ENCODE results near the gene LMBR1L. TPM values are rescaled to one million over a fixed set of nuclear protein-coding genes. Genes with fewer than 3 reads are reported as not detected.

LMBR1L gene
- total and polyA plus RNA-seq, 2 of the 8 experiments (the other 6 are each of a cell fraction or from before 2014, with no cell fraction given) = 36.6 to 49.6 TPM

GRCh38 chr12:49088150-49088931, 22.3 kb downstream of the LMBR1L start (continued):
- TF ChIP-seq CHD7 (IDR thresholded peaks at IDR 0.05; ENCODE audit: insufficient replicate concordance, low read length) = no peak
- no peak for TF ChIP-seq RNF2 (IDR thresholded peaks at IDR 0.05; ENCODE audit: borderline replicate concordance, low read depth, low read length, missing control alignments, poor library complexity, severe bottlenecking)
- TF ChIP-seq CREB1 (IDR thresholded peaks at IDR 0.05) = peak; percentile 43; the same call in 1 of the 2 replicates
- TF ChIP-seq JUND (IDR thresholded peaks at IDR 0.05; ENCODE audit: low read length) = 0 out of 2 replicates have a peak, but pooled peaks have one; percentile 18
- TF ChIP-seq TBP (IDR thresholded peaks at IDR 0.05; ENCODE audit: low read depth, low read length) = 0 out of 2 replicates have a peak, but pooled peaks have one; percentile 19
- TF ChIP-seq RAD21 (IDR thresholded peaks at IDR 0.05 in 1 of 2, conservative IDR thresholded peaks at IDR 0.05 in 1 of 2; ENCODE audit: low read depth in 2 of 2, low read length in 2 of 2) = peak; percentile 67 to 74

Data from H1 (cell line).